HL-60/S4 (cell line): Measurements from ENCODE around the gene SNX30.

Experiments
- in situ Hi-C: fragments of 300-500 bp; cut with MboI; formaldehyde crosslinking; loops from 2 replicates; pipeline ENCODE4 v1.14.3; 2022; ENCODE audit warnings: low sequenced_read_pairs

The SNX30 gene

DNA sequence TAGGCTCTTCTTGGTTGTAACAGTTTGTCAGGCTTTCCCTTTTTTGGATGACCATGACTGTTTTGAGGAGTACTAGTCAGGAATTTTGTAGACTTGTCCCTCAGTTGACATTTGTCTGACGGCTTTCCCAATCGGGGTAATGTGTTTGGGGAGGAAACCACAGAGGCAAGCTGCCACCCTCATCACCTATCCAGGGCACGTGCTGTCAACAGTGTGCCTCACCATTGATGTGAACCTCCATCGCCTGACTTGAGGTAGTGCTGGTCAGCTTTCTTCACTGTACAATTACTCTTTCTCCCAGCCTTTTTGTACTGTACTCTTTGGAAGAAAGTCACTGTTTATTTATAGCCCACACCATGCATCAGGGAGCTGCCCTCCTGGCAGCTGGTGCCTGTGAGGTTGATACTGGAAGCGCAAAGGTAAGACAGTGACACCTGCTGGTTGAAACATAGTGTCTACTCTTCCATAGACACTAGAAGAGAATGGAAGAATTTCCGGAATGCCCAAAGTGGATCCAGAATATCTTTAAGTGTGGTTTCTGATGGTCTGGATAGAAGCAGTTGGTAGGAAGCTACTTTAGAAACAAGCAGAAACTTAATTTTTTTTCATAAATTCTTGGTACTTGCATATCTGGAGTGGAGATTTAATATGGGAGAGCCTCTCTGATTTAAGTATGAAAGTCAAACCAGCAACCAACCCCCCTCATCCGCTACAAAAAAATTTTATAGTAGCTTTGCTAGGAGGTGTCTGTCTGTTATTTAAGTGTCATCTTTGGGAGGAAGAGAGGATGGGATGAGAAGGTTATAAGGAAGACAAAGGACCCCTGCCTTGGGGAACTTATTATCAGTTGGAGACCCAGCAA, 69.3 kb downstream of the SNX30 start:
- in situ Hi-C loops, result no loop called here

DNA sequence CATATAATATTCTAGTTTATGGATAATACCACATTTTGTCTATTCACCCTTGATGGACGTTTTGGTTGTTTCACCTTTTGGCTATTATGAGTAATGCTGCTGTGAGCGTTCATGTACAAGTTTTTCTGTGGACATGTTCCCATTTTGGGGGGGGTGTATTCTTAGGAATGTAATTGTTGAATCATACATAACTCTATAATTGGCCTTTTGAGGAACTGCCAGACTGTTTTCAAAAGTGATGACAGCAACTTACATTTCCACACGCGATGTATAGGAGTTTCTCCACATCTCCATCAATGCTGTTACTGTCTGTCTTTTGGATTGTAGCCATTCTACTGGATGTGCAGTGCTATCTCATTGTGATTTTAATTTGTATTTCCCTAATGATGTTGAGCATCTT, 70.3 kb downstream of the SNX30 start:
- in situ Hi-C loops, result no loop called here

- in situ Hi-C loops, result no loop called here
Observed at GRCh38 chr9:112822618-112823017, 72.1 kb downstream of the SNX30 start.

- in situ Hi-C loops, result no loop called here
Observed at GRCh38 chr9:112823257-112823656, 72.7 kb downstream of the SNX30 start.

- in situ Hi-C loops, result no loop called here
Observed at GRCh38 chr9:112831281-112831851, 80.8 kb downstream of the SNX30 start.

DNA sequence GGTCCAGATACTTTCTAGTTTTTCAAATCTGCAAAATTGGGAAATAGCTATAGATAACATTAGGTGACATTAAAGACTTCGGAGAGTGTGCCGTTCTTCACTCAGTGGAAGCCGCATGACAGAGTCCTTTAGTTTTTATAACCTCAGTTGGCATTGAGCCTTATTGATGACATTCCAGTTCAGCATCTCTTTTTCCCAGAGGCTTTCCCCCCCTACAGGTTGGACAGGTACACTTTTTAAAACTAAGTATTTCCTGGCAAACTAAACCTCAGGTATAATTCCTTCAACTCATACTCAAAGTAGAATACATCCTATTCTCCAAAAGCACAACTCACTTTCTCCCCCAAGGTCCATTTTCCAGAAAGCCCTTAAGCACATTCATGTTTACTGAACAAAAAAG, 81.4 kb downstream of the SNX30 start:
- in situ Hi-C loops, result no loop called here

- in situ Hi-C loops, result no loop called here
Observed at GRCh38 chr9:112833081-112833480, 82.5 kb downstream of the SNX30 start.

- in situ Hi-C loops, result no loop called here
Observed at GRCh38 chr9:112836394-112836793, 85.8 kb downstream of the SNX30 start.

DNA sequence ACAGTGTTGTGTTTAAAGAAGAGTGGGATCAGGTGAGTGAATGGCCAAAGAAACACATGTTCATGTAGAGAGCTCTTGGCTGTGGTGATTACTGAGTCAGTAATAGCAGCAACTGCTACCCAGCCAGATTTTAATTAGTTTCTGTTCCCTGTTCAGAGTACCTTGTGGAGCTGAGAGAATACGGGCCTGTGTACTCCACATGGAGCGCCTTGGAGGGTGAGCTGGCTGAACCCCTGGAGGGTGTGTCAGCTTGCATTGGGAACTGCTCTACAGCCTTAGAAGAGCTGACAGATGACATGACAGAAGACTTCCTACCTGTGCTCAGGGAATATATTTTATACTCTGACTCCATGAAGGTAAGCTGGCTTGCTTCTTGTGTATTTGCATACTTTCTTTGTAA, 87.8 kb downstream of the SNX30 start:
- in situ Hi-C loops, result no loop called here

GRCh38 chr9:112839331-112839730, 88.8 kb downstream of the SNX30 start:
- in situ Hi-C loops, result no loop called here

DNA sequence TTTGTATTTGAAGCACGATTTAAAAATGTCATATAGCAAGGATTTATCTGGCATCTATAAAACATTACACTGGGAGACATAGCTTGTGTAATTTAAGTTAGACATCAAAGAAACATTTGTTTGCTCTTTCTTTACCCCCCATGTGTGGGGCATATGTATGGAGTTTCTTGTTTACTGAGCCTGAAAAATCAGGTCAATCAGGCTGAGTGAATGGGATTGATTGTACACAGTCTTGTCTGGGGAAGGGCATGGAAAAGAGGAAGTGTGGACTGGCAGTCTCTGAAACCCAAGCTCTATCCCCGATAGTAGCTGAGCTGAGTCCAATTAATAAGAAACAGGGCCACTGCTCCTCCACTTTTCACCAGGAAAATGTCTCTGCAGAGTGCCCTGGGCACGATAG, 90.7 kb downstream of the SNX30 start:
- in situ Hi-C loops, result no loop called here

GRCh38 chr9:112842555-112842954, 92.0 kb downstream of the SNX30 start:
- in situ Hi-C loops, result no loop called here

GRCh38 chr9:112844771-112845542, 94.4 kb downstream of the SNX30 start:
- in situ Hi-C loops, result loop anchor here (5.0 kb wide), 1 partner anchor 37 kb away; no protein-coding TSS in a partner anchor

DNA sequence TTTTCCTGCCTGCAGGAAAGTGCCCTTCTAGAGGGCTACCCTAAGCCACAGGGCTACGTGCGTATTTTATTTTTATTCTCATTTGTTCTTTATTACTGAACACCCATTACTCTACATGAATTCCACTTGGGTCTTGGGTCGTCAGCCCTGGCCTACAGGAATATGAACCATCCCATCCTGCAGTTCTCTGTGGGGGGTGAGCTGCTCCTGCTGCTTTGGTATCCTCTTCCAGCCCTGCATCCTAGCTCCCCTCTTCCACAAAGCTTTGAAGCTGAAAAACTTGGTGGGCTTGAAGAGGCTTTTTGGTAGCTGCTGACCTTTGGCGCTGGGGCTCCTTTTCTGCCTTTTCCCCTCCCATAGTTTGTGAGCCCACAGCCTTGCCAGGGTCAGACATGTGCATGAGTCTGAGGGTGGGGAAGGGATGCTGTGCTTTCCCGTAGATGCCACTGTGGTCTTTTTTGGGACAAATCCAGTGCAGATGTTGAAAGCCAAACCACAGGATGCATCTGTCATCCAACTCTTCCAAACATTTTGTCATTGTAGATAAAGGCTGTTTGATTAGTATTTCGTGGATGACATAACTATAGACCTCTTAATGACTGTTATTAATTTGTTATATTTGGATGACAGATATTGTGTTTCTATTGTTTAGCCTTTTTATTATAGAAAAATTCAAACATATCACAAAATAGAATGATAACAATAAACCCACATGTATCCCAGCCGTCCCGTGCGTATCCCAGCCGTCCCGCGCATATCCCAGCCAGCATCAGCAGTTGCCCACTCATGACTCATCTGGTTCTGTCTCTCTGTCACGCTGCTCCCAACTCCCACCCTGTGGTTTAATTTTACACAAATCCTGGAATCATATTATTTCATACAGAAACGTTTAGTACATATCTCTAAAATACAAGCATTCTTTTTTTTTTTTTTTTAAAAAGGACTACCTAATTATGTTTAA, 96.2 kb downstream of the SNX30 start:
- in situ Hi-C loops, result loop anchor here (5.0 kb wide), 1 partner anchor 35 kb away; no protein-coding TSS in a partner anchor

DNA sequence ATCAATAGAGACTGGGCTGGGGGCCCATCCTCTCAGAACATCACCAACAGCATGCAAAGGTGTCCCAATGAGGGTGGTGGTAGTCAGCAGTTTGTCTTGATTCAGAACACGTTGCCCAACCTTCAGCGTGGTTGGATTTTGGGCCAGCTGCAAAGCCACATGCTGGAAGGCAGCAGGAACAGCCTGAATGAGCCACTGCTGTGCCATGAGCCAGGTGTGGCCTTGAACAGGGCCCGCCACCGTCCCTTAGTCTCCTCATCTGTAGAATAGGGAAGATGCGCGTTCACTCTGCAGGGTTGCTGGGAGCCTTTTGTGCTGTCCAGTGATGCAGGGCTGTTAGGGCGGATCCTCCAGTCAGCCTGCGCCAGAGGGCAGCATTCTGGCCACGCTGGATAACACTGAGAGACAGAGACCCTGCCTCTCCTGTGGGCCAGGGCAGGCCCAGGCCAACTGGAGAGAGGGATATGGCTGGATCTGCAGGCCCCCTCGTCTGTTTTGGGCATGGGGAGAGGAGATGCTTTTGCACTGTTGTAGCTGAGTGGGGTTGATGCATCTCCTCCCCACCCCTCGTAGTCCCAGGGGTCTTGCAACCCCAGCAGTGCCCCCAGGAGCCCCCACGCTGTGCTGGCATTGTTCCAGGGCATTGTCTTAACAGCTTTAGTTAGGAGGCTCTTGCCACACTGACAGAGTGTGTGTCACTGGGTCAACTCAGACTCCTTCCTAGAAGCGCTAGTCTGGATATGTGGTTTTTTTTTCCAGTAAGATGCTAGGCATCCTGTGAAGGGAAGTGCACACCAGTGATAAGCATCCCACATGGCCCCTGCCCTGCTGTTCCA, 98.0 kb downstream of the SNX30 start:
- in situ Hi-C loops, result loop anchor here (5.0 kb wide), 1 partner anchor 34 kb away; no protein-coding TSS in a partner anchor

DNA sequence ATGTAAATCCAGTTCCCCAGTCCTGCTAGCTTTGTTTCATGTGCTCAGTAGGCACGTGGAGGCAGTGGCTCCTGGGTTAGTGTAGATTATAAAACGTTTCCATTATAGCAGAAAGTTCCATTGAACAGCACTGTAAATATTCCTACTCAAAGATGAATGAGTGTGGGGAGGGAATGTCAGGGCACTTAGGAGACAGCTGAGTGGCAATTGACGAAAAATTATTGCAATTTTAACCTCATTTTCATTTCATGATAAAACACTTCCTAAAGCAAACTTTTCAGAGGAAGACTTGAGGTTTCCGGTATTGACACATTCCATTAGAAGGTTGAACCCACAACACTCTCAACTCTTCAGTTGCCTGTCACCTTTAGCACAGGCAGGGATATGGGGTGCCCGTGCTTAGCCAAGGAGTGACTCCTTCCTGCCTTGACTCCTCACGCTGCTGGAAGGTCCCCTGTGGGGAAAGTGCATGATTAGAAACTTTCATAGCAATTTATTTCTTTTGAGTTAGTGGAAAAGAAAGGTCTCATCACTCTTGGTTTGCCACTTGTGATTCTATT, 98.9 kb downstream of the SNX30 start:
- in situ Hi-C loops, result loop anchor here (5.0 kb wide), 1 partner anchor 33 kb away; no protein-coding TSS in a partner anchor

GRCh38 chr9:112850840-112851239, 100.3 kb downstream of the SNX30 start:
- in situ Hi-C loops, result no loop called here

DNA sequence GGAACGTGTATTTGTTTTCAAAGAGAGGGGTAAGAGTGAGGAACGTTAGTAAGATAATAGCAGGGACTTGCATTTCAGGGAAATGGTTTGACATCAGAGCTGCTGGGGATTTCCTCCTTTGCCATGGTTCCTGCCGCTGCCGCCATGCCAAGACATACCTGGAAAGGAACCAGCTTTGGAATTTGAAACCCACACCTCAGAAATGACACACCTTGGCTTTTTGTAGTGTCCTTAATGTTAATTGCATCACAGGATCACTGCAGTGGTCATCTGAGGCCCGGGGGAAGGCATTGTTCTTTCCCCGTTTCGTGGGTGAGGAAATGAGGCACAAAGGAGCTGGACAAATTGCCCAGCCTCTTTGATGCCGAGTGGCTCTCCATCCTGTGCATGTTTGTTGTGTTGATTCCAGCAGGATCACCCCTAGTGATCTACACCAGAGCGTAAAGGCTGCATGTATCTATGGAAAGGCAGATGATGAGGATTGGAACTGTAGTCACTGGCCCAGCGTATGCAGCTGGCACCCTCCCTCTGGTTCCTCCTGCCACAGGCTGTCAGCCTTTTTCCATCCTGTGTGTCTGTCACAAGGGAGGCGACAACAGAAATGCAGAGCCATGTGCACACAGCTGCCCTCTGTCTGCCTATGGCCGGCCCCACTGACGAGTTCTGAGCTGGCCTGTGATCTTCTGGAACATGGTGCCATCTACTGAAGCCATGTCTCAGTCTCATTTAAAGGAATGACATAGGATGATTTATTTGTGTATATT, 102.4 kb downstream of the SNX30 start:
- in situ Hi-C loops, result no loop called here
